NCI-H82 (cell line): ENCODE measurements around the gene MAP7D2.
A peak's percentile ranks its signal among the peaks of the same experiment; 100 is the strongest.

Source experiments
- DNase-seq: peaks from one replicate; lab custom pipeline; 2025; lab: John Stamatoyannopoulos, UW

MAP7D2 gene

GRCh38 chrX:20038966-20039365, 77.7 kb downstream of the MAP7D2 start:
- no peak for DNase-seq

GRCh38 chrX:20037186-20037585, 79.5 kb downstream of the MAP7D2 start:
- DNase-seq: no peak

- no peak for DNase-seq
Measured at GRCh38 chrX:20032201-20032600, 84.5 kb downstream of the MAP7D2 start.

- no peak for DNase-seq
Measured at GRCh38 chrX:20029728-20030127, 87.0 kb downstream of the MAP7D2 start.

GRCh38 chrX:20028588-20028987, 88.1 kb downstream of the MAP7D2 start:
- no peak for DNase-seq

- no peak for DNase-seq
Measured at GRCh38 chrX:20026278-20026677, 90.4 kb downstream of the MAP7D2 start.

GRCh38 chrX:20019672-20020365, 96.9 kb downstream of the MAP7D2 start:
- DNase-seq: no peak

- DNase-seq: no peak
Measured at GRCh38 chrX:20016616-20016945, 100.1 kb downstream of the MAP7D2 start.

- DNase-seq: no peak
Measured at GRCh38 chrX:20015945-20016615, 100.6 kb downstream of the MAP7D2 start.

GRCh38 chrX:20015422-20015821, 101.3 kb downstream of the MAP7D2 start:
- no peak for DNase-seq

- no peak for DNase-seq
Measured at GRCh38 chrX:20011608-20012007, 105.1 kb downstream of the MAP7D2 start.

GRCh38 chrX:20007962-20008622, 108.6 kb downstream of the MAP7D2 start:
- no peak for DNase-seq

GRCh38 chrX:20005883-20006282, 110.8 kb downstream of the MAP7D2 start:
- DNase-seq: no peak

GRCh38 chrX:20001588-20001987, 115.1 kb downstream of the MAP7D2 start:
- no peak for DNase-seq

- DNase-seq: no peak
Measured at GRCh38 chrX:19991350-19991718, 125.4 kb downstream of the MAP7D2 start.

- peak; percentile 94 for DNase-seq
Measured at GRCh38 chrX:19990556-19991349, 126.0 kb downstream of the MAP7D2 start, which contains the start of gene BCLAF3. Gene BCLAF3 (minus strand): TSS chrX:19991061. CDS start chrX:19970264, 20,797 bp downstream.

GRCh38 chrX:19990151-19990555, 126.6 kb downstream of the MAP7D2 start:
- peak; percentile 27 for DNase-seq

GRCh38 chrX:19987856-19988255, 128.9 kb downstream of the MAP7D2 start:
- DNase-seq: no peak

- peak; percentile 8 for DNase-seq
Measured at GRCh38 chrX:19986531-19986930, 130.2 kb downstream of the MAP7D2 start.

GRCh38 chrX:19981947-19982346, 134.8 kb downstream of the MAP7D2 start:
- no peak for DNase-seq

GRCh38 chrX:19975845-19976244, 140.9 kb downstream of the MAP7D2 start:
- no peak for DNase-seq

- no peak for DNase-seq
Measured at GRCh38 chrX:19972984-19973383, 143.7 kb downstream of the MAP7D2 start.
